Neural cell (in vitro differentiated cells): ENCODE results near the gene KRTAP10-7. TPM values are rescaled to one million over a fixed set of nuclear protein-coding genes. Genes with fewer than 3 reads are reported as not detected.

Source experiments
- H2AFZ ChIP-seq: fragments of 200-600, 300-800 bp; sonication (generic), shearing (Covaris generic); 2 replicates; pipeline ENCODE4 v1.6.0; 2014; ENCODE audit warnings: low read depth, mild to moderate bottlenecking, antibody characterized with exemption, low read length, moderate library complexity
- H3F3A ChIP-seq: fragments of 200-600 bp; shearing (Covaris generic); 2 replicates; pipeline ENCODE4 v1.6.1; 2016; ENCODE audit warnings: mild to moderate bottlenecking, moderate library complexity, mixed read lengths, antibody characterized with exemption, low read length; ENCODE audit not compliant: insufficient read depth, poor library complexity, severe bottlenecking
- H3K27ac ChIP-seq: fragments of 200-600, 300-800 bp; sonication (generic), shearing (Covaris generic); 2 replicates; pipeline ENCODE4 v1.5.1; 2014; ENCODE audit warnings: mild to moderate bottlenecking, low read length, moderate library complexity
- H3K27me3 ChIP-seq: fragments of 300-800, 200-600 bp; sonication (generic), shearing (Covaris generic); 2 replicates; pipeline ENCODE4 v1.6.0; 2014; ENCODE audit warnings: mild to moderate bottlenecking, low read depth, low read length, moderate library complexity; ENCODE audit not compliant: insufficient read depth
- H3K36me3 ChIP-seq: fragments of 300-800, 200-600 bp; sonication (generic), shearing (Covaris generic); 2 replicates; pipeline ENCODE4 v1.5.1; 2014; ENCODE audit warnings: mild to moderate bottlenecking, antibody characterized with exemption, low read length, moderate library complexity; ENCODE audit not compliant: insufficient read depth
- H3K4me2 ChIP-seq: fragments of 300-800, 200-600 bp; sonication (generic), shearing (Covaris generic); 2 replicates; pipeline ENCODE4 v1.6.0; 2014; ENCODE audit warnings: mild to moderate bottlenecking, low read length
- H3K4me3 ChIP-seq: fragments of 300-800, 200-600 bp; sonication (generic), shearing (Covaris generic); 2 replicates; pipeline ENCODE4 v1.5.1; 2014; ENCODE audit warnings: mild to moderate bottlenecking, low read length, moderate library complexity
- H3K79me2 ChIP-seq: fragments of 200-600 bp; shearing (Covaris generic); replicated peaks from 2 replicates; pipeline ENCODE4 v1.6.0; 2014; ENCODE audit warnings: mild to moderate bottlenecking, low read length, moderate library complexity; ENCODE audit not compliant: insufficient read depth
- H3K9ac ChIP-seq: fragments of 300-800, 200-600 bp; sonication (generic), shearing (Covaris generic); 2 replicates; pipeline ENCODE4 v1.6.1; 2016; ENCODE audit warnings: mild to moderate bottlenecking, low read length, mixed read lengths
- H3K9me2 ChIP-seq: fragments of 200-600 bp; shearing (Covaris generic); 2 replicates; pipeline ENCODE4 v1.6.1; 2016; ENCODE audit warnings: mild to moderate bottlenecking, low read length, mixed read lengths; ENCODE audit not compliant: insufficient read depth
- H3K9me3 ChIP-seq: fragments of 200-600, 300-800 bp; sonication (generic), shearing (Covaris generic); 2 replicates; pipeline ENCODE4 v1.6.1; 2016; ENCODE audit warnings: mild to moderate bottlenecking, mixed run types, low read length, moderate library complexity, mixed read lengths
- H4K20me1 ChIP-seq: fragments of 200-600 bp; shearing (Covaris generic); 2 replicates; pipeline ENCODE4 v1.6.1; 2016; ENCODE audit warnings: mild to moderate bottlenecking, mixed run types; ENCODE audit not compliant: insufficient read depth
- EP300 ChIP-seq: fragments of 450-650 bp; conservative IDR thresholded peaks from 2 replicates; pipeline ENCODE4 v1.6.1; 2014; ENCODE audit warnings: antibody characterized with exemption, mild to moderate bottlenecking, moderate library complexity; ENCODE audit not compliant: poor library complexity, severe bottlenecking
- EZH2 ChIP-seq: fragments of 200-600, 300-800 bp; shearing (Covaris generic), sonication (generic); IDR thresholded peaks from 2 replicates; pipeline ENCODE4 v1.6.1; 2014; ENCODE audit warnings: antibody characterized with exemption, low read length, borderline replicate concordance, mild to moderate bottlenecking; ENCODE audit not compliant: insufficient read depth, poor library complexity, severe bottlenecking
- MXI1 ChIP-seq: fragments of 450-650 bp; conservative IDR thresholded peaks from 2 replicates; pipeline ENCODE4 v1.6.1; 2014; ENCODE audit warnings: antibody characterized with exemption, mild to moderate bottlenecking; ENCODE audit not compliant: poor library complexity, severe bottlenecking
- POLR2AphosphoS5 ChIP-seq: IDR thresholded peaks from 2 replicates; pipeline ENCODE4 v1.6.1; 2012
- RAD21 ChIP-seq: fragments of 450-650 bp; conservative IDR thresholded peaks from 2 replicates; pipeline ENCODE4 v1.6.1; 2014; ENCODE audit warnings: antibody characterized with exemption, mild to moderate bottlenecking, moderate library complexity
- SMC3 ChIP-seq: fragments of 450-650 bp; conservative IDR thresholded peaks from 2 replicates; pipeline ENCODE4 v1.6.1; 2014; ENCODE audit warnings: antibody characterized with exemption, mild to moderate bottlenecking, moderate library complexity; ENCODE audit not compliant: poor library complexity
- TAF1 ChIP-seq: IDR thresholded peaks from 2 replicates; pipeline ENCODE4 v1.6.1; 2012; ENCODE audit warnings: low read depth
- polyA plus RNA-seq: library from polyadenylated mRNA; depleted of rRNA; stranded (reverse); fragments of >200 nt; gene quantifications from 2 replicates; pipeline ENCODE4 v1.2.3, GENCODE V29; 2014
- TF ChIP-seq, protein P1 (sequence below): fragments of 450-650 bp; IDR thresholded peaks from 2 replicates; pipeline ENCODE4 v1.5.1; 2014; ENCODE audit warnings: antibody characterized with exemption, mild to moderate bottlenecking, moderate library complexity; ENCODE audit not compliant: poor library complexity, severe bottlenecking
- TF ChIP-seq, protein P2 (sequence below): IDR thresholded peaks from 2 replicates; pipeline ENCODE4 v1.6.1; 2012; ENCODE audit warnings: borderline replicate concordance

KRTAP10-7 gene
- polyA plus RNA-seq, 1 donor from 2014 or later, result not detected

- Histone ChIP-seq H3K27ac (no peak overlapping the region), H3K27me3 (no peaks in the 10 kb centered on the region), H3K79me2 (no peaks in the 10 kb centered on the region), H2AFZ (no peak overlapping the region), H3K9me2 (no peaks in the 10 kb centered on the region), H3K4me2 (no peak overlapping the region), H3K4me3 (no peak overlapping the region), H4K20me1 (no peaks in the 10 kb centered on the region), H3K9ac (no peak overlapping the region), H3F3A (no peaks in the 10 kb centered on the region), H3K9me3 (peaks cover 6% of the 10 kb centered on the region), H3K36me3 (no peaks in the 10 kb centered on the region)
- no peak for TF ChIP-seq TAF1
- TF ChIP-seq EP300, result no peak
- TF ChIP-seq EZH2, result no peak
- TF ChIP-seq, protein P1, sequence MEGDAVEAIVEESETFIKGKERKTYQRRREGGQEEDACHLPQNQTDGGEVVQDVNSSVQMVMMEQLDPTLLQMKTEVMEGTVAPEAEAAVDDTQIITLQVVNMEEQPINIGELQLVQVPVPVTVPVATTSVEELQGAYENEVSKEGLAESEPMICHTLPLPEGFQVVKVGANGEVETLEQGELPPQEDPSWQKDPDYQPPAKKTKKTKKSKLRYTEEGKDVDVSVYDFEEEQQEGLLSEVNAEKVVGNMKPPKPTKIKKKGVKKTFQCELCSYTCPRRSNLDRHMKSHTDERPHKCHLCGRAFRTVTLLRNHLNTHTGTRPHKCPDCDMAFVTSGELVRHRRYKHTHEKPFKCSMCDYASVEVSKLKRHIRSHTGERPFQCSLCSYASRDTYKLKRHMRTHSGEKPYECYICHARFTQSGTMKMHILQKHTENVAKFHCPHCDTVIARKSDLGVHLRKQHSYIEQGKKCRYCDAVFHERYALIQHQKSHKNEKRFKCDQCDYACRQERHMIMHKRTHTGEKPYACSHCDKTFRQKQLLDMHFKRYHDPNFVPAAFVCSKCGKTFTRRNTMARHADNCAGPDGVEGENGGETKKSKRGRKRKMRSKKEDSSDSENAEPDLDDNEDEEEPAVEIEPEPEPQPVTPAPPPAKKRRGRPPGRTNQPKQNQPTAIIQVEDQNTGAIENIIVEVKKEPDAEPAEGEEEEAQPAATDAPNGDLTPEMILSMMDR, result no peak
- TF ChIP-seq MXI1, result no peak
- TF ChIP-seq POLR2AphosphoS5, result no peak
Observed at GRCh38 chr21:44625756-44626155, 25.4 kb downstream of the KRTAP10-7 start.

DNA sequence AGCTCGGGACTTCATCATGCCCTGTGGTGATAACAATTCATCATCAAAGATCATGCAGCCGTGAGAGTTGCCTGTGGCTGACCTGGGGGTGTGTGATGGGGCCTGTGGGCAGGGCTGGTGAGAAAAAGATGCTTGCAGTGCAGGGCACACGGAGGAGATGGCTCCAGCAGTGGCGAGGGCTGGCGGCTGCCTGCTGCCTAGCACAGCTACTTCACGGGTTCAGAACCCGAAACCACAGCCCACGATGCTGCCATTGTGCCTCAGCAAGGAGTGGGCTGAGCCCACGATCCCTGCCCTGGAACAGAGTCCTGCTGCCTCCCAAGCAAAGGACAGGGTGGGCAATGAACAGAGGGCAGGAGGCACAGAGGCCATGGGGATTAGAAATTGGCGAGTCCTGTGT lies 25.9 kb downstream of the KRTAP10-7 start:
- Histone ChIP-seq H3K9me2 (no peaks in the 10 kb centered on the region), H3K27ac (no peak overlapping the region), H3K9ac (no peak overlapping the region), H3K9me3 (peaks cover 6% of the 10 kb centered on the region), H3K79me2 (no peaks in the 10 kb centered on the region), H3F3A (no peaks in the 10 kb centered on the region), H3K27me3 (no peaks in the 10 kb centered on the region), H3K36me3 (no peaks in the 10 kb centered on the region), H3K4me2 (no peak overlapping the region), H3K4me3 (no peak overlapping the region), H4K20me1 (no peaks in the 10 kb centered on the region), H2AFZ (no peak overlapping the region)
- TF ChIP-seq MXI1 (no peak), EZH2 (no peak), POLR2AphosphoS5 (no peak), EP300 (no peak), RAD21 (no peak), TAF1 (no peak), SMC3 (no peak)
- TF ChIP-seq, protein P1, result no peak
- TF ChIP-seq, protein P2, sequence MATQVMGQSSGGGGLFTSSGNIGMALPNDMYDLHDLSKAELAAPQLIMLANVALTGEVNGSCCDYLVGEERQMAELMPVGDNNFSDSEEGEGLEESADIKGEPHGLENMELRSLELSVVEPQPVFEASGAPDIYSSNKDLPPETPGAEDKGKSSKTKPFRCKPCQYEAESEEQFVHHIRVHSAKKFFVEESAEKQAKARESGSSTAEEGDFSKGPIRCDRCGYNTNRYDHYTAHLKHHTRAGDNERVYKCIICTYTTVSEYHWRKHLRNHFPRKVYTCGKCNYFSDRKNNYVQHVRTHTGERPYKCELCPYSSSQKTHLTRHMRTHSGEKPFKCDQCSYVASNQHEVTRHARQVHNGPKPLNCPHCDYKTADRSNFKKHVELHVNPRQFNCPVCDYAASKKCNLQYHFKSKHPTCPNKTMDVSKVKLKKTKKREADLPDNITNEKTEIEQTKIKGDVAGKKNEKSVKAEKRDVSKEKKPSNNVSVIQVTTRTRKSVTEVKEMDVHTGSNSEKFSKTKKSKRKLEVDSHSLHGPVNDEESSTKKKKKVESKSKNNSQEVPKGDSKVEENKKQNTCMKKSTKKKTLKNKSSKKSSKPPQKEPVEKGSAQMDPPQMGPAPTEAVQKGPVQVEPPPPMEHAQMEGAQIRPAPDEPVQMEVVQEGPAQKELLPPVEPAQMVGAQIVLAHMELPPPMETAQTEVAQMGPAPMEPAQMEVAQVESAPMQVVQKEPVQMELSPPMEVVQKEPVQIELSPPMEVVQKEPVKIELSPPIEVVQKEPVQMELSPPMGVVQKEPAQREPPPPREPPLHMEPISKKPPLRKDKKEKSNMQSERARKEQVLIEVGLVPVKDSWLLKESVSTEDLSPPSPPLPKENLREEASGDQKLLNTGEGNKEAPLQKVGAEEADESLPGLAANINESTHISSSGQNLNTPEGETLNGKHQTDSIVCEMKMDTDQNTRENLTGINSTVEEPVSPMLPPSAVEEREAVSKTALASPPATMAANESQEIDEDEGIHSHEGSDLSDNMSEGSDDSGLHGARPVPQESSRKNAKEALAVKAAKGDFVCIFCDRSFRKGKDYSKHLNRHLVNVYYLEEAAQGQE, result no peak
